Fibroblast of villous mesenchyme (primary cell): ENCODE results near the gene PTPRN2. TPM values are rescaled to one million over a fixed set of nuclear protein-coding genes. Genes with fewer than 3 reads are reported as not detected.

Experiments used
- DNase-seq: peaks from one replicate; pipeline ENCODE4 v3.0.0-alpha.2; 2010; ENCODE audit warnings: low read depth
- H3K4me3 ChIP-seq: 2 replicates; pipeline ENCODE4 v1.5.1; 2011; ENCODE audit warnings: low read depth, mild to moderate bottlenecking, low read length
- total RNA-seq: library from RNA; depleted of rRNA; stranded (reverse); fragments of >200 nt; gene quantifications from 2 replicates; pipeline ENCODE4 v1.2.3, GENCODE V29; 2012
- TF ChIP-seq, protein P1 (sequence below): IDR thresholded peaks from 2 replicates; pipeline ENCODE4 v1.5.1; 2012; ENCODE audit warnings: low read depth, mild to moderate bottlenecking, low read length; ENCODE audit not compliant: insufficient read depth

The PTPRN2 gene
- total RNA-seq, 1 donor: not detected

DNA sequence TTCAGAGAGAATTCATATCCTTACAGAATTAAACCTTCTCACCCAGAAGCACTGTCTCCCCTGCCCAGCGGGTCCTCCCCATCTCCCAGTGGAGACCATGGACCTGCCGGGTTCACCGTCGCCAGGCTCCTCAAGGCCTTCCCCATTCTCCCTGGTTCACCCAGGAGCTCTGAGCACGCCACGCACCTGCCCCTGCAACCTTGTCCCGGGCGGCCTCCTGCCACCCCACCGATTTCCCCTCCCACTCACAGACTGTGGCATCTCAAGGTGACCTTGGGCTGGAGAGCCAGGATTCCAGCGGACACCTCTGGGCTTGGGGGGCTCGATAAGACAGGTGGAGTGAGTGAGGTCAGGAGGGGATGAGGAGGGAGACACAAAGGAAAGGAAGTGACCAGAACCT lies 135.3 kb downstream of the PTPRN2 start:
- no peak overlapping the region for H3K4me3 ChIP-seq
- TF ChIP-seq, protein P1, sequence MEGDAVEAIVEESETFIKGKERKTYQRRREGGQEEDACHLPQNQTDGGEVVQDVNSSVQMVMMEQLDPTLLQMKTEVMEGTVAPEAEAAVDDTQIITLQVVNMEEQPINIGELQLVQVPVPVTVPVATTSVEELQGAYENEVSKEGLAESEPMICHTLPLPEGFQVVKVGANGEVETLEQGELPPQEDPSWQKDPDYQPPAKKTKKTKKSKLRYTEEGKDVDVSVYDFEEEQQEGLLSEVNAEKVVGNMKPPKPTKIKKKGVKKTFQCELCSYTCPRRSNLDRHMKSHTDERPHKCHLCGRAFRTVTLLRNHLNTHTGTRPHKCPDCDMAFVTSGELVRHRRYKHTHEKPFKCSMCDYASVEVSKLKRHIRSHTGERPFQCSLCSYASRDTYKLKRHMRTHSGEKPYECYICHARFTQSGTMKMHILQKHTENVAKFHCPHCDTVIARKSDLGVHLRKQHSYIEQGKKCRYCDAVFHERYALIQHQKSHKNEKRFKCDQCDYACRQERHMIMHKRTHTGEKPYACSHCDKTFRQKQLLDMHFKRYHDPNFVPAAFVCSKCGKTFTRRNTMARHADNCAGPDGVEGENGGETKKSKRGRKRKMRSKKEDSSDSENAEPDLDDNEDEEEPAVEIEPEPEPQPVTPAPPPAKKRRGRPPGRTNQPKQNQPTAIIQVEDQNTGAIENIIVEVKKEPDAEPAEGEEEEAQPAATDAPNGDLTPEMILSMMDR: no peak

DNA sequence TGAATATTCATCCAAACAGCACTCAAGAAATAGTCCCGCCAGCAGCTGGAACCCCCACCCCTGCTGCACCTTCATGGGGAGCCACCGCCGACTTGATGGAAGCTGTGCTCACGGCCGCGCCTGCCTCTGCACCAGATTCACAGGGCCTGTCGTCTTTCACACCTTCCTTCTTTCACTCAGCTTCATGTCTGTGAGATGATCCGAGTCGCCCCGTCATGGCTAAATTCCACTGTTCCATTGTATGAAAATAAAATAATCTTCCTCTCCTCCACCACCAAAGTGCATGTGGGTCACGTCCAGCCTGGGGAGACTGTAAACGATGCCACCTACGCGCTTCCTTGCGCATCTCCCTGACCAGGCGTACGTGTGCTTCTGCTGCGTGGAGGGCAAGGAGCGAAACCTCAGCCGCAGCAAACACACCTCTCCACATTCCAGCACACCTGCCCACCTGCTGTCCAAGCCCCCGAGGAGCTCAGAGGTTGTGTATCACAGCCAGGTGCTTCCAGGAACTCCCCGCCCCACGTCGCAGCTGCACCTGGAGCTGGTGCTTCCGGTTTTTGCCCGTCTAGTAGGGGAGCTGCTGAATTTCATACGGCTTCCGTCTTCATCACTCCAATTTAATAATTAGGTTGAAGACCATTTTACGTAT lies 137.0 kb downstream of the PTPRN2 start:
- H3K4me3 ChIP-seq: no peak overlapping the region
- no peak for DNase-seq
- TF ChIP-seq, protein P1: no peak

More for the DNA sequence above, 135.3 kb downstream of the PTPRN2 start:
- DNase-seq: no peak

DNA sequence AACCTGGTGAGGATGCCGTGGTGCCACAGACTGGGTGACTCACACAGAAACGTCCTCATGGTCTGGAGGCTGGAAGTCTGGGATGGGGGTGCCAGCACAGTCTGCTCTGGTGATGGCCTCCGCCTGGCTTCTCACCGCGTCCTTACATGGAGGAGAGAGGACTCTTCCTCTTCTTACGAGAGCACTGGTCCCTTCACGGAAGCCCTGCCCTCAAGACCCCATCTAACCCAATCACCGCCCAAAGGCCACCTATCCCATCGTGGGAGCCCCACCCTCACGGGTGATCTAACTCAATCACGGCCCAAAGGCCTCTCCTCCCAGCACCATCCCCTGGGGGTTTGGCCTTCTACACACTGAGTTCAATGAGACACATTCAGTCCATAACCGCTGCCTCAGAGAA lies 137.7 kb downstream of the PTPRN2 start:
- DNase-seq: no peak
- TF ChIP-seq, protein P1: no peak
- no peak overlapping the region for H3K4me3 ChIP-seq

DNA sequence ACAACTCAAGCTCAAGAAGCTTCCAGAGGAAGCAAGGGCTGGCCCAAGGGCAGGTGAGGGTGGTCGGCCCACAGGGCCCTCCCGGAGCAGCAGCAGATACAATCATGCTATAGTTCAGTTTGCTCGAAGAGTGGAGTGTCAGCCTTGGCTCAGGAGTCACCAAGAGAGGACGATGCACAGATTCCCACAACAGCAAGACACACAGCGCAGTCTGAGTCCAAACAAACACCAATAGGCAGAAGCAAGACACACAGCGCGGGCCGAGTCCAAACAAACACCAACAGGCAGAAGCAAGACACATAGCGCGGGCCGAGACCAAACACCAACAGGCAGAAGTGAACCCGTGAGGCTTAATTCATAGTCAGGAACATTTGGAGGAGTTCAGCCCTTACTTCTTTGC lies 138.4 kb downstream of the PTPRN2 start:
- TF ChIP-seq, protein P1: no peak
- no peak for DNase-seq
- no peak overlapping the region for H3K4me3 ChIP-seq

DNA sequence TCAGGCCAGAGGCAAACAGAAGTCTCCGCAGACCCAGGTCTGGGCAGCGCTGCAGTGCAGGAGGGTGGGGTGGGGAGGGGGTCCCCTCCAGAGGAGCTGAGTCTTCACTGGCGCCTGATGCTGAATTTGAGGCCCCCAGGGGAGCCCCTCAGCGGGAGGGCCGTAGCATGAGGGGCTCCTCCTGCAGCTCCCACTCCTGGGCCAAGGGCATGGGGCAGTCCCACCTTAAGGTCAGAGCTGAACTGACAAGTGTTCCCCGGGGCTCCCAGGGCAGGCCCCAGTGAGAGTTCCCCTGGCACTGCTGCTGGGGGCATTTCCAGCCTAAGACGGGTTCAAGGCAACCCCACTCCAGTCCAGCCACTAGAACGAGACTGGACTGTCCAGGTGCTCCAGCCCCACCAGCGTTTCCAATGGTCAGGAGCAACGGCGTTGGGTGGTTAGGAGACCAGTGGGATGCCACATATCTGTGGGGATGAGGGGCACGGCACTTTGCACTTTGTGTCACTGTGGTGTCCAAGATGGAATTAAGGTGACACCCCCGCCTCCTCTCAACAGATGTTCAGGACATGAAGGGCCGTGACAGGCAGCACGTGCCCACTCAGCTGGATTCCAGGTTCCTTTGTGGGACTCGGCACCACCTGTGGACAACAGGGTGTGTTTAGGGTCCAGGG lies 139.1 kb downstream of the PTPRN2 start:
- DNase-seq: no peak
- no peak overlapping the region for H3K4me3 ChIP-seq
- TF ChIP-seq, protein P1: no peak

DNA sequence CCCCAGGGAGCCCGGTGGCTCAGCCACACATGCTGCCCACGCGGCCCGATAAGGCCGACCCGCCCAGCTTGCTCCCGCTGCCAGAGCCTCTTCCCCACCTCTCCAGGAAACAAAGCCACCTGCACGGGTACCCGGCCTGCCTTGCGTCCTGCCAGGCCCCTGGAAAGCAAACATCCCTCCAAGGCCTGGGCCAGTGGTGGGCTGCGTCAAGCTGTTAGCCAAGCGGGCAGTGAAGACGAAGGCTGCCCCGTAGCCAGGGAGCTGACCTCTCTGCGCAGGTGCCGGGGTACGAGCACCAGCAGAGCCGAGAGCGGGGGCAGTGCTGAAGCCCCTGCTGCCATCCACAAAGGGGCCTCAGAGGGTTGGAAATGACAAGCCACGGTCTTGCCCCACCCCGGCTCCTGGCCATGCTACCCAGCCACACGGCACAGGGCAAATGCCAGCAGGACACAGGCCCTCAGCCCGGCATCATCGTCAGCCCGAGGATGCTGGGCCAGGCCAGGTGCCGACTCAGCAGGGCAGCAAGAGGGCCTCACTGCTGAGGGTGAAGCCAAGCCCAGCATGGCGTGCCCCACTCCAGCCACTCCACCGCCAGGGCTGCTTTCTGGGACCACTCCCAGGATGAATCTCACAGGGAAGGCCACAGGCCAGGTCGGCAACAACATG lies 140.0 kb downstream of the PTPRN2 start:
- no peak for DNase-seq
- no peak overlapping the region for H3K4me3 ChIP-seq
- TF ChIP-seq, protein P1: no peak
